IPS-18a (cell line): ENCODE data around the gene IL1RAPL1.

Experiments used
- H3K27ac ChIP-seq: one replicate; pipeline ENCODE4 v1.5.1; 2013; ENCODE audit warnings: low read length
- H3K27me3 ChIP-seq: one replicate; pipeline ENCODE4 v1.6.1; 2013; ENCODE audit warnings: mild to moderate bottlenecking, low read length; ENCODE audit not compliant: control insufficient read depth, insufficient read depth
- H3K36me3 ChIP-seq: one replicate; pipeline ENCODE4 v1.6.1; 2013; ENCODE audit warnings: low read depth, low read length; ENCODE audit not compliant: control insufficient read depth
- H3K4me1 ChIP-seq: one replicate; pipeline ENCODE4 v1.6.1; 2013; ENCODE audit warnings: low read depth, low read length; ENCODE audit not compliant: control insufficient read depth
- H3K4me3 ChIP-seq: one replicate; pipeline ENCODE4 v1.5.1; 2013; ENCODE audit warnings: low read length
- H3K9ac ChIP-seq: one replicate; pipeline ENCODE4 v1.6.1; 2013; ENCODE audit warnings: mild to moderate bottlenecking, low read length, moderate library complexity
- H3K9me3 ChIP-seq: one replicate; pipeline ENCODE4 v1.6.1; 2013; ENCODE audit warnings: low read depth, low read length; ENCODE audit not compliant: control insufficient read depth

IL1RAPL1 gene

DNA sequence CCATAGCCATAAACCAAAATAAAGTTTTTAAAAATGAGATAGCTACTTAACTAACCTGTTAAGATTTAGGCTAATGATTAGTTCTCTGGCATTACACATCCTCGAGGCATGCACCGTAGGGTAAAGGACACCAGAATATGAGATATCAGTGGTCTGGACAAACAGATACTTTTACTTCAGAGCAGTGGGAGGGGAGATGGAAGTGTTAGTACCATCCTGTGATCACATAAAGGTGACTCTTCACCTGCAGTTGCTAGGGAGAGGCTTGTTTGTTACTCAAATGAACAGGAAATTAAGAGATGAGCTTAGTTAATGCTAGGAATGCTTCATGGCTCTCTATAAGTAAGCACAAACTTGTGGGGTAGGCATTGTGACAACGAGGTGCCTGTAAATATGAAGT lies 1003.7 kb downstream of the IL1RAPL1 start:
- Histone ChIP-seq H3K4me3 (no peak overlapping the region), H3K27me3 (no peaks in the 10 kb centered on the region), H3K4me1 (no peaks in the 10 kb centered on the region), H3K36me3 (no peaks in the 10 kb centered on the region), H3K9me3 (peaks cover 41% of the 10 kb centered on the region), H3K27ac (no peak overlapping the region), H3K9ac (no peak overlapping the region)

GRCh38 chrX:29604381-29604780 lies 1017.1 kb downstream of the IL1RAPL1 start:
- H3K36me3 ChIP-seq, result no peaks in the 10 kb centered on the region
- H3K9me3 ChIP-seq, result peaks cover 3% of the 10 kb centered on the region
- H3K9ac ChIP-seq, result no peak overlapping the region
- no peaks in the 10 kb centered on the region for H3K4me1 ChIP-seq
- H3K27ac ChIP-seq, result no peak overlapping the region
- H3K27me3 ChIP-seq, result no peaks in the 10 kb centered on the region
- H3K4me3 ChIP-seq, result no peak overlapping the region

- Histone ChIP-seq H3K4me3 (no peak overlapping the region), H3K27ac (no peak overlapping the region), H3K9ac (no peak overlapping the region), H3K27me3 (no peaks in the 10 kb centered on the region), H3K36me3 (no peaks in the 10 kb centered on the region), H3K4me1 (no peaks in the 10 kb centered on the region), H3K9me3 (peaks cover 8% of the 10 kb centered on the region)
Measured at GRCh38 chrX:29617276-29617675, 1030.0 kb downstream of the IL1RAPL1 start.

- Histone ChIP-seq H3K9ac (no peak overlapping the region), H3K27me3 (no peaks in the 10 kb centered on the region), H3K4me1 (no peaks in the 10 kb centered on the region), H3K4me3 (no peak overlapping the region), H3K36me3 (no peaks in the 10 kb centered on the region), H3K27ac (no peak overlapping the region), H3K9me3 (peaks cover 6% of the 10 kb centered on the region)
Measured at GRCh38 chrX:29617725-29618124, 1030.5 kb downstream of the IL1RAPL1 start.

DNA sequence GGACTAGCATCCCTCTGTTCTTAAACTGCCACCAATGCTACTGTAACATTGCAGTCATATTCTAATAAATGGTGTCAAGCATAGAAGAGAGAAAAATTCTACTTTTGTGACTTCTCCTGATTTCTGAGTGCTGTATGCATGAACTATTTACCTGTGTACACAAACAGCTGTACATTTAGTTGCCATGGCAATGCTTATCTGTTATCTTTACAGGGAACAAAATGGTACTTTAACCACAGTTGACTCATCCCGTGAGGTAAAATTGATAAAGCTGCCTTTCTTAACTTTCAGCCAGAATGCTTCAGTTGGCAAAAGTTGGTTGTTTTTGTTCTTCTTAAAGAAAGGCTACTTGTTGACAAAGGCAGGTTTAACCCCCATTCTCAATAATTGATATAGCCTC lies 1040.6 kb downstream of the IL1RAPL1 start:
- H3K9me3 ChIP-seq, result peaks cover 9% of the 10 kb centered on the region
- no peak overlapping the region for H3K4me3 ChIP-seq
- H3K27me3 ChIP-seq, result no peaks in the 10 kb centered on the region
- no peak overlapping the region for H3K9ac ChIP-seq
- H3K4me1 ChIP-seq, result no peaks in the 10 kb centered on the region
- H3K27ac ChIP-seq, result no peak overlapping the region
- H3K36me3 ChIP-seq, result no peaks in the 10 kb centered on the region

GRCh38 chrX:29634516-29634915 lies 1047.3 kb downstream of the IL1RAPL1 start:
- H3K4me1 ChIP-seq, result no peaks in the 10 kb centered on the region
- H3K36me3 ChIP-seq, result no peaks in the 10 kb centered on the region
- H3K27ac ChIP-seq, result no peak overlapping the region
- H3K9me3 ChIP-seq, result peaks cover 15% of the 10 kb centered on the region
- no peak overlapping the region for H3K9ac ChIP-seq
- no peaks in the 10 kb centered on the region for H3K27me3 ChIP-seq
- H3K4me3 ChIP-seq, result no peak overlapping the region

DNA sequence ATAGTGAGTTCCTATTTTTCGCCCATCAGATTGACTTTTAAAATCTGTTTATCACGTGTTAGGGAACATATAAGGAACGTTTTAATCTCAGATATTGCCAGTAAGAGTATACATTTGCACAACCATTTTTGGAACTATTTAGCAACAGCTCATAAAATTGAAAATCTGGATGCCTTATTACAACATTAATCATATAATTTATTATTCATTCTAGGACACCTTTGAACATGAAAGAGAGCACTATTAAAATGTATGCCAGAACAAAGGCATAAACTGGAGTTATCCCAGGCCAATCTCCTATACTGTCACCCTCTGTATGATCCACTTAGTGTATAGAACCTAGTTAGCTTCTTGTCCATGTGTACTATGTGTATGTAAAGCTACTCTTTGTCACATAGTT lies 1049.1 kb downstream of the IL1RAPL1 start:
- Histone ChIP-seq H3K4me1 (no peaks in the 10 kb centered on the region), H3K27me3 (no peaks in the 10 kb centered on the region), H3K9ac (no peak overlapping the region), H3K4me3 (no peak overlapping the region), H3K9me3 (peaks cover 12% of the 10 kb centered on the region), H3K27ac (no peak overlapping the region), H3K36me3 (no peaks in the 10 kb centered on the region)

- no peak overlapping the region for H3K27ac ChIP-seq
- no peak overlapping the region for H3K9ac ChIP-seq
- no peaks in the 10 kb centered on the region for H3K36me3 ChIP-seq
- H3K9me3 ChIP-seq, result peaks cover 11% of the 10 kb centered on the region
- no peaks in the 10 kb centered on the region for H3K27me3 ChIP-seq
- H3K4me1 ChIP-seq, result no peaks in the 10 kb centered on the region
- H3K4me3 ChIP-seq, result no peak overlapping the region
Measured at GRCh38 chrX:29640106-29640505, 1052.9 kb downstream of the IL1RAPL1 start.

- H3K9ac ChIP-seq, result no peak overlapping the region
- peaks cover 20% of the 10 kb centered on the region for H3K9me3 ChIP-seq
- no peak overlapping the region for H3K4me3 ChIP-seq
- H3K27me3 ChIP-seq, result no peaks in the 10 kb centered on the region
- H3K36me3 ChIP-seq, result no peaks in the 10 kb centered on the region
- H3K27ac ChIP-seq, result no peak overlapping the region
- H3K4me1 ChIP-seq, result no peaks in the 10 kb centered on the region
Measured at GRCh38 chrX:29641461-29641860, 1054.2 kb downstream of the IL1RAPL1 start.

DNA sequence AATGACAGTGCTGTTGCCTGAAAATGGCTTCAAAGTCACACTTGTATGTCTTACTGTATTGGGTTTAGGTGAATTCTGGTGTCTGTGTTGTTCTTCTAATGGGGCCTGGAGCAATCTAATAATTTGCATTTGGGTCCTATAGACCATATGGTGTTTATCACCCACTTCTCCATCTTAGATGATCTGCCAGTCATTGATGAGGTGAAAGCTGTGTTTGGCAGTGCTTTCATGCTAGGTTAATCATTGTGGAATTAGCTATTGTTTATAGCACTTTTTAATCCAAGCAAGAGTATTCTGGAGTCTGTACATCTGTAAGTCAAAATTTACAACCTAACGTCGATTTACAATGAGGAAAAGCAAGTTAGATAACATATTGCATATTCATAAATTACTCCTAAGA lies 1055.9 kb downstream of the IL1RAPL1 start:
- Histone ChIP-seq H3K9me3 (peaks cover 29% of the 10 kb centered on the region), H3K9ac (no peak overlapping the region), H3K4me1 (no peaks in the 10 kb centered on the region), H3K36me3 (no peaks in the 10 kb centered on the region), H3K4me3 (no peak overlapping the region), H3K27me3 (no peaks in the 10 kb centered on the region), H3K27ac (no peak overlapping the region)

DNA sequence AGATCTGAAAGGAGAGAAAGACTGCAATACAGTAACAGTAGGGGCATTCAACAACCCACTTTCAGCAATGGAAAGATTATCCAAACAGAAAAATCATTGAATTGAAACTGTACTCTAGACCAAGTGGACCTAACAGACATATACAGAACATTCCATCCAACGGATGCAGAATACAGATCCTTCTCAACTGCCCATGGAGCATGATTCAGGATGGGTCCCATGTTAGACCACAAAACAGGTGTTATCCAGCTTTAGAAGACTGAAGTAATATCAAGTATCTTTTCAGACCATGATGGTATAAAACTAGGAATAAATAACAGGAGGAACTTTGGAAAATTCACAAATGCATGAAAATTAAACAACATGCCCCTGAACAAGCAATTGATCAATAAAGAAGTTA lies 1060.9 kb downstream of the IL1RAPL1 start:
- Histone ChIP-seq H3K27ac (no peak overlapping the region), H3K4me1 (no peaks in the 10 kb centered on the region), H3K9me3 (peaks cover 40% of the 10 kb centered on the region), H3K4me3 (no peak overlapping the region), H3K9ac (no peak overlapping the region), H3K27me3 (no peaks in the 10 kb centered on the region), H3K36me3 (no peaks in the 10 kb centered on the region)

DNA sequence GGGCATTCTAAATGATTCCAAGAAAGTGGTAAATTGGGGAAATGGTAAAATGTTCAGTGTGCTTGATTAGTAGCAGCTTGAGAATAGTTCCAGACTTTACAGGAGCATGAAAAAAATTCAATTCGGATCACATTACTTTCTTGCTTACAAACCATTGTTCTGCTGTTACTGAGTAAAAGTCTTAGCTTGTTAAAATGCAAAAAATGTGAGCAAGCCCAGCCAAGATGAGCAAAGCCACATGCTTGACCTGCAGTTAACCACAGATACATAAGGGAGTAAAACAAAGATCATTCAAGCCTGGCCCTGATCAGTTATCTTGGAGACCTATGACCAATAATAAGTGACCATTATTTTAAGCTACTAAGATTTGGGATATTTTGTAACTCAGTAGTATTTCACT lies 1065.2 kb downstream of the IL1RAPL1 start:
- Histone ChIP-seq H3K9me3 (peaks cover 22% of the 10 kb centered on the region), H3K27ac (no peak overlapping the region), H3K4me3 (no peak overlapping the region), H3K4me1 (no peaks in the 10 kb centered on the region), H3K36me3 (no peaks in the 10 kb centered on the region), H3K9ac (no peak overlapping the region), H3K27me3 (no peaks in the 10 kb centered on the region)
